NCI-H1417 treated with DMSO at 0.1 percent for 48 hours (cell line): ENCODE measurements around the gene DNM2.
"Not testable (repeated sequence)": the region's sequence is repeated elsewhere in the genome, so short reads cannot be mapped to it uniquely, and the experiment has no call there.

Experiments
- DNase-seq: peaks from one replicate; lab custom pipeline; 2025; lab: John Stamatoyannopoulos, UW

Gene DNM2

DNA sequence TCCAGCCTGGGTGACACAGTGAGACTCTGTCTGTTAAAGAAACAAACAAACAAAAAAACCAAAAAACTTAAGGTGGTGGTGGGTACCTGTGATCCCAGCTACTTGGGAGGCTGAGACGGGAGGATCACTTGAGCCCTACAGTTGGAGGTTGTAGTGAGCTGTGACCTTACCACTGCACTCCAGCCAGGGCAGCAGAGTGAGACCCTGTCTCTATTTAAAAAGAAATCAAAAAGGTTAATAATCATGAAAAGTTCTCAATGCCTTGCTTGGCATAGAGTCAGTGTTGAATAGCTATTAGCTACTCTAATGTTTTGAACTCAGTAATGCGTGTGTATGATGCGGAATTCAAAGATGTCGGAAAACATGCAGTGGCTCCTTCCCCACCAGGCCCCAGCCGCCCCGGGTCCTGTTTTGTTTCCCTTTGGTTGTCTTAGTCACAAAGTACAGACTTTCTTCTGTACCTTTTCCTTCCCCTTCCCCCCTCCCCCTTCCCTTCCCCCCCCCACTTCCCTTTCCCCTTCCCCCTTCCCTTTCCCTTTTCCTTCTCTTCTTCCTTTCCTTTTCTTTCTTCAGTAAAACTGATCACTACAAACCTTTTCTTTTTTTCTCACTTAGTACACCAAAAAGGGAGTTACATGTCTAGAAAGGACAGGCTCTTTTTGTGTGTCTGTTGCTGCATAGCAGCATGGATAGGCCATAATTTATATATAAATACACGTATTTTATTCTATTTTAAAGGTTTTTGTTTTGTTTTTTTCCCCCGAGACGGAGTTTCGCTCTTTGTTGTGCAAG lies 35.2 kb downstream of the DNM2 start:
- DNase-seq = no peak

DNA sequence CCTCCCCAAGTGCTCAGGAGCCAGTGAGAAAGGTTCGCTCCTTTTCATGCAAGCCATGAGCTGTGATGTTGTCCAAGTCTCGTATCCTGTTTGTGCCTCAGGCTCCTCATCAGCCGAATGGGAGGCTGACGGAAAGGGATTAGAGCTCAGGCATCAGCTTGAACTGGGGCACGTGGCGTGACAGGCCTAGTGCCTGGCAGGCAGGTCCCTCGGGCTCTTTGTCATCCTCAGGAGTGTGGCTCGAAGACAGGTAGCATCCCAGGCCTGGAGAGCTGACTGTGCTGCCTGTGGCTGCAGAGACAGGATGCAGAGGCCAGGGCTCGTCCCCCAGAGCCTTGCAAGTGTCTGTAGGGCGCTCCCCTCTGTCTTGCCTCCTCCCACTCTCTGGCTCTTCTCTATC lies 38.5 kb downstream of the DNM2 start:
- DNase-seq = no peak

DNA sequence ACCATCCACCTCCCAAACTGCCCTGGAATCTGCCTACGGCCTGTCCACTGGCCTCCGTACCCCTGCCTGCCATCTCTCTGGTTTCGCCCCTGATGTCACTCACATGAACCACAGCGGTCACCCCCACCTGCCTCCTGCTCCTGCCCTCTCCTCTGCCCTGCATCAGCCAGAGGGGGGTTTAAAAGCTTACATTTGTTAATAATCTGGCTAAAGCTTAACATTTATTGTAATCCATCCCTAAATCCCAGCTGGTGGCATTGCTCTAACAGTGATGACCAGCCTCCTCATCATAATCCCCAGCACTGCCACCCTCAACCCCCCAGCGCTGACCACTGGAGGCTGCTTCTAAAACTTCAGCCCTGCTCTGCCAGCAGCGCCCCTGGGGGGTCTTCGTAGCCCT lies 38.9 kb downstream of the DNM2 start:
- DNase-seq = no peak

DNA sequence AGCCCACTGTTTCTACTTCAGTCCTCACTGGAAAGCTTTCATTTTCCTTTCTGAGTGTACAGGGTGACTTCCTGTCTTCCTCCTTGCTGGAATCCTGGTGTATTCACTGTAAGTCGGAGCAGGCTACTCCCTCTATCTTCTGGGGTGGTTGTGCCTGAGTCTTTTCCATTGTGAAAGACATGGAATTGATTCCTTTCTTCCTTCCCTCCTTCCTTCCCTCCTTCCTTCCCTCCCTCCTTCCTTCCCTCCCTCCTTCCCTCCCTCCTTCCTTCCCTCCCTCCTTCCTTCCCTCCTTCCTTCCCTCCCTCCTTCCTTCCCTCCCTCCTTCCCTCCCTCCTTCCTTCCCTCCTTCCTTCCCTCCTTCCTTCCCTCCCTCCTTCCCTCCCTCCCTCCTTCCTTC lies 40.2 kb downstream of the DNM2 start:
- not testable (repeated sequence) for DNase-seq

DNA sequence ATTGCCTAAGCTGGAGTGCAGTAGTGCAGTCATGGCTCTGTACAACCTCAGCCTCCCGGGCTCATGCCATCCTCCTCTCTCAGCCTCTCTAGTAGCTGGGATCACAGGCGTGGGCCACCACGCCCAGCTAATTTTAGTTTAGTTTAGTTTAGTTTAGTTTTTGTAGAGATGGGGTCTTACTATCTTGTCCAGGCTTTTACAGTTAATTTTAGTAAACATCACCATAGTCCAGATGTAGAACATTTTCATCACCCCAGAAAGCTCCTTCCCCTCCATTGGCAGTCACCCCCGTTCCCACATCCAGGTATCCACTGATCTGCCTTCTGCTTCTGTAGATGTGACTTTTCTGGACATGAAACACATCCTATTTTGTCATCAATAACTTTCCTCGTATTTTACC lies 41.1 kb downstream of the DNM2 start:
- no peak for DNase-seq

DNA sequence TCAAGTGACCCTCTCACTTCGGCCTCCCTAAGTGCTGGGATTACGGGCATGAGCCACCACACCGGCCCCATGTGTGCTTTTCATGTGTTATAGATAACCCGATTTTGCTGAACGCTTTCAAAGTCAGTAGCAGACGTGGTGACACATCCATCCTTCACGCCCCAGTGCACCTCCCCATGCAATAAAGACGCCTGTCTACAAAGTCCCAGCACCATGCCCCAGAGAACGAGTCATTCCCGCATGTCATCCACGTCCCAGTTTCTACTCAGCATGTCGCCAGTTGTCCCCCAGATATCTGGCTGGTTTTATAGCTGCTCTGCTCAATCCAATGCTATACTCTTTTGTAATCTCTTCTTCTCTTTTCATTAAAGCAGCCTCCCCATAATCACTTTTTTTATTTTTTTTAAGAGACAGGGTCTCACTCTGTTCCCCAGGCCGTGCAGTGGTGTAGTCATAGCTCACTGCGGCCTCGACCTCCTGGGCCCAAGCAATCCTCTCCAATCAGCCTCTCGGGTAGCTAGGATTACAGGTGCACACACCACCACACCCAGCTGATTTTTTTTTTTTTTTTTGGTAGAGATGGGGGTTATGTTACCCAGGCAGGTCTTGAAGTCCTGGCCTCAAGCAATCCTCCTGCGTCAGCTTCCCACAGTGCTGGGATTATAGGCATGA lies 42.5 kb downstream of the DNM2 start:
- DNase-seq = no peak

DNA sequence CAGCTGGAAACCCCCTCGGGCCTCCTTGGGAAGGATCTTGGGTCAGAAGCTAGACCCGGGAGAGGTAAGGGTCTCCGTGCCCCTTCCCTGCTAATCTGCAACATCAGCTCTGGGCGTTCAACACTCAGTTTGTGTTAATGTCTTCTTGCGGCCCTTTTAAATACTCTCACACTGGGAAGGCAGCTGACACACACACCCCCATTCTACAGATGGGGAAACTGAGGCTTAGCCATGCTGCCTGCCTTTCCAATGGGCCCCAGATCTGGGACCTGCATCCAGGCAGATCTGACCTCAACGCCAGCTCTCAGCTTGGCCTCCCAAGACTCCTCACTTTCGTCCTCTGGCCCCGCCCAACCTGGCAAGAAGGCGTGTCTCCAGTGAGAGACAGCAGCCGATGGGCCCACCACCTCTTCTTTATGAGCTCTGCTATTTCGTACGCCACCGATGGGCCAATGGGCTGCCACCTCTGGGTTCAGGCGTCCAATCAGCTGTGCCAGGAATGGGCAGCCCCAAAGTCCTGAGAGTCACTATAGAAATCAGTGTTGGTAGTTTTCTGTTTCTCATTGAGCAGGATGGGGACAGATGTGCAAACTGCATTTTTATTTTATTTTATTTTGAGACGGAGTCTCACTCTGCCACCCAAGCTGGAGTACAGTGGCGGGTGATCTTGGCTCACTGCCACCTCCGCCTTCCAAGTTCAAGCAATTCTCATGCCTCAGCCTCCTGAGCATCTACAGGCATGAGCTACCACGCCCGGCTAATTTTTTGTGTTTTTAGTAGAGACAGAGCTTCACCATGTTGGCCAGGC lies 43.8 kb downstream of the DNM2 start:
- DNase-seq = no peak

DNA sequence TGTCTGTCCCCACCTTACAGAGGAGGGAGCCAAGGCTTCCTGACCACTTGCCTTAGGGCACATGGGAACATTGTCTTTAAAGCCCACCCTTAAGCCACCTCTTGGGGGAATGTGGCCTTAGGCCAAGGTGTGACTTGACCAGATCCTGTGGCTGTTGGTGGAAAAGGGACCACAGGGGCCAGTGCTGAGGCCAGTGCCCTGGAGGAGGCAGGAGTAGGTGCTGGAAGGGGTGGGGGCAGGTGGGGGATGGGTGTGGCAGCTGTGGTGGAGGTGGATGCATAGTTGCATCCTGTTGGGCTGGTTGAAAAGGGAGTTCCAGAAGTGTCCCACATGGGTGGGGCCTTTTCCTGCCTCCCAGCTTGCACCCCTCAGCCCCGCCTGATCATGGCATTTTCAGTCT lies 44.8 kb downstream of the DNM2 start:
- DNase-seq = no peak

DNA sequence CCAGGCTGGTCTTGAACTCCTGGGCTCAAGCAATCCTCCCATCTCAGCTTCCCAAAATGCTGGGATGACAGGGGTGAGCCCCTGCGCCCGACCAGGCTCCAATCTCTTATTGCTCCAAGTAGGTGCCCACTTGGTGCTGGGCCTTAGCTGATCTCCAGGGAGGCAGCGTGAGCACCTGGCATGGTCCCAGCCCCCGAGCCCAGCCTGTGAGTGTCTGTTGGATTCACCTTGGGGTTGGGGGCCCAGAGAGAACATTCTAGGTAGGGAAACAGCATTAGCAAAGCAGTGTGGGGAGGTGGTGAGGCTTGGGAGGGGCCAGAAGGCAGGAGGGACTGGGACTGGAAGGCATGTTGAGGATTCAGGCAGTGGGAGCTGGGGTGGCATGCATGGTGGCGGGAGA lies 45.5 kb downstream of the DNM2 start:
- no peak for DNase-seq

DNA sequence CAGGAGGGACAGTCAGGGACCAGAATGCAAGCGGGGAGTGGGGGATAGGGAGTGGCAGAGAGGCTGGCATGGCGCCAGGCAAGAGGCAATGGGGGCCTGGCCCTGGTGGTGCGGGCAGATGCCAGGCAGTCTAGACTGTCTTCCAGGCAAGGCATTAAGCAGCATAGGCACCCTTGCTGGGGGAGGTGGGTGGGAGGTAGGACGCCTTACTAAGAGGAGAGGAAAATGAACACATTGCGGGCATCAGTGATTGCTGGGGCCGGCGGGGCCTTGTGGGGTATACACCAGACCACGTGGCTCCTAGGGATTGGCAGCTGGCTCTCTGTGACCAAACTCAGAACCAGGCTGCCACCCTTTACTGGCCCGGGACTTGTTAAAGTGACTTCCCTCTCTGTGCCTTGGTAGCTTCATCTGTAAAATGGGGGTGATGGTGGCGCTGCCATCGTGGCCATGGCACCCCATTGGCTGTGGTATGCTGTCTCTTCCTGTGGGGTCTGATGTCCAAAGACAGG lies 46.0 kb downstream of the DNM2 start:
- no peak for DNase-seq

DNA sequence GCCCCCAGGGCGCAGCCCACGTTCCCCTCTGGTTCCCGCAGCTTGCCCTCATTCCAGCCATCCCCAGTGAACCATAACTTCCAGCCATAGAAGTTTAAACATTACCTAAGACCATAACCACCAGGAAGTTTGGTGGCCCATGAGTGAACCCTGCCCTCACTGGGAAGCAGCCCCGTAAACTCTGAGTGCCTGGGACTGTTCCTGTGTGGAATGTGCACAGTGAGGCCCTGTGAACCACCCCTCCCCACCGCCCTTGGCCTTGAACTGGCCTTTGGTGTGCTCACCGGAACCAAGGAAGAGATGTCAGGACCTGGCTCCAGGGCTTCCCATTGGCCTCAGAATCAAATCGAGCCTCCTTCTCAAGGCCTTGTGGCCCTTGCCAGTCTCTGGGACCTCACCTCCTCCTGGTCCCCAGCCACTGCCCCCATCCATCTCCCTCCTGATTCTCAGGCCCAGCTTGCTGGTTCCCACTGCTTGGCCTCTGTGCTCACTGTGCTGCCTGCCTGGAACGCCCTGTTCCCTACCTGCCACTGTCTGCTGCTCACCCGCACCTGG lies 46.5 kb downstream of the DNM2 start:
- no peak for DNase-seq

DNA sequence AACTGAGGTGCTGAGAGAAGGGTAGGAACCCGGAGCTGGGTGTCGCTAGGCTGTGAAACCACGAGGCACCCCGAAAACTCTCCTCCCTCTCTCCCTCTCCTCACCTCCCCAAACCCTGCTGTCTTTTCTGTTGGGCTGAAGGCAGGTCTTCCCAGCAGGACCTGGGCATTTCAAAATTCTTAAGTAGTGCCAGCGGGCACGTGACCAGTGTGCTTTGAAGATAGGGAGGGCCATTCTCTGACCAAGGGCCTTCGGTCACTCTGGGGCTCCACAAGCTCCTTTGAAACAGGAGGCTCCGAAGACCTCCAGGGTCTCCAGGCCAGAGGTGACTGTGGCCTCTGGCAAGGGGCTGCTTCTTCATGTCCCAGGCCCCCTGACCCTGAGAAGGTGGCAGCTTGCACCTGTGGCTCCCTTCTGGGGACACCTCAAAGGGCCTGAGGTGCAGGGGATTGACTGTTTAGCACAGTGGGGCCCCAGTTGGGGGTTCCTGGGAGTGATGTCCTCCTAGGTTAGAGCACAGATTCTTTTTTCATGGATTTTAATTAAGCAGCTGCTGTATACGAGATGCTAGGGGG lies 48.3 kb downstream of the DNM2 start:
- no peak for DNase-seq

DNA sequence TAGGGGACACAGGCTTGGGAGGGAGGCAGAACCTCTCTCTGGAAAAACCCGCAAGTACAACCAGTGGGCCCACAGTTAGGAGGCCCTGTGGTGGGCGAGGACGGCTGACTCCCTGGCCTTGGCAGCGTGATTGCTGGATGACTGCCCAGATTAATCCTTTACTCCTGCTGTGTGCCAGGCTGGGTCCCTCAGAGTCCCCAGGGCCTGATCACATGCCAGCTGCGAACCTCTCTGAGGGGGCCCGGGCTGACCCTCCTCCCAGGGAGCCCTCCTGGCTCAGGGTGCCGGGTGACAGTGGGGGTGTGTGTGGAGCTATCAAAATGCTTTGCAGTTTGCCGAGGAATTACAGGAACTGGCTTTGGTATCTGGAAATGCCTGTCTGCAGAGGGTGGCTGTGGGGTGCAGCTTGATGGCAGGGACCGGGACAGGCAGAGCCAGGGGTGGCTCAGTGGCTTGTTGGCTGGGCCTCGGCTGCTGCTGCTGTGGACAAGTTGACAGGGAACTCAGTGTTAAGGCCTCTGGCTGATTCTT lies 48.9 kb downstream of the DNM2 start:
- no peak for DNase-seq

DNA sequence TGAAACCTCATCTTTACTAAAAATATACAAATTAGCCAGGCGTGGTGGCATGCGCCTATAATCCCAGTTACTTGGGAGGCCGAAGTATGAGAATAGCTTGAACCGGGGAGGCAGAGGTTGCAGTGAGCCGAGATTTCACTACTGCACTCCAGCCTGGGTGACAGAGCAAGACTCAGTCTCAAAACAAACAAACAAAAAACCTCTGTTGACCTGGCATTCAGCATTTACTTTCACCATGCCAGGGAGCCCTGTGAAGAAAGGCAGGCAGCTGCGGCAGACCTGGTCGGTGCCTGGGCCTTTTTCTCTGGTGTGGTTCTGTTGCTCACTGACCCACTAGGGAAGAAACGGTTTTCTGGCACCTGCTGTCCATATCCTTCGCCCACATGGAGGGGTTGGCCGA lies 49.8 kb downstream of the DNM2 start:
- no peak for DNase-seq

DNA sequence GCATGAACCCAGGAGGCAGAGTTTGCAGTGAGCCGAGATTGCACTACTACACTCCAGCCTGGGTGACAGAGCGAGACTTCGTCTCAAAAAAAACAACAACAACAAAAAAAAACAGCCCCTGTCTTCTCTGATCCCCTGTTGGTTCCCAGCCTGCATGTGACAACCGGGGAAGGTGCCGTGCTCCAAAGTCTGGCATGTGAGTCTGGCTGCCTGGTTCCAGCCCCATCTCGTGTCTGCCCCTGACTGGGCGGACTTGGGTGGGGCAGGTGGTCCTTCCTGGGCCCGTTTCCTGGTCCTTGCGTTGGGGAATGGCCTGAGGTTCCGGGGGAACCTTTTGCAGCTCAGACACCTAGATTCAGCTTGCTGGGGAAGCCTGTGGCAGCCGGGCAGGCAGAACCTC lies 50.5 kb downstream of the DNM2 start:
- DNase-seq = no peak

DNA sequence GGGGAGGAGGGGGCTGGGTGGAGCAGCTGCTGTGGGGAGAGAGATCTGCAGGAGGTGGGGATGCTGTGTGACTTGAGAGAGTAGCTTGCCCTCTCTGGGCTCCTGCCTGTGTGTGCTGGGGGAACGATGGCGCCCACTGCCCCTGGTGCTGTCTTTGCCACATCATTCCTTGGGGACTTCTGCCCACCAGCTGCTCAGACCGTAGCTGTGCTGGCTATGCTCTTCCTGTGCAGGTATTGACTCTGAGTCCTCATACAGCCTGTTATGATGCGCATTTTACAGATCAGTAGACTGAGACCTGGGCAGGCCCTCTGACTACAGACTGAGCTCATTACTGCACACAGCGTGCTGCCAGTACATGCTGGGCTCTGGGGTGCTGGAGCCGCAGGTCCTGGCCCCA lies 51.1 kb downstream of the DNM2 start:
- no peak for DNase-seq

DNA sequence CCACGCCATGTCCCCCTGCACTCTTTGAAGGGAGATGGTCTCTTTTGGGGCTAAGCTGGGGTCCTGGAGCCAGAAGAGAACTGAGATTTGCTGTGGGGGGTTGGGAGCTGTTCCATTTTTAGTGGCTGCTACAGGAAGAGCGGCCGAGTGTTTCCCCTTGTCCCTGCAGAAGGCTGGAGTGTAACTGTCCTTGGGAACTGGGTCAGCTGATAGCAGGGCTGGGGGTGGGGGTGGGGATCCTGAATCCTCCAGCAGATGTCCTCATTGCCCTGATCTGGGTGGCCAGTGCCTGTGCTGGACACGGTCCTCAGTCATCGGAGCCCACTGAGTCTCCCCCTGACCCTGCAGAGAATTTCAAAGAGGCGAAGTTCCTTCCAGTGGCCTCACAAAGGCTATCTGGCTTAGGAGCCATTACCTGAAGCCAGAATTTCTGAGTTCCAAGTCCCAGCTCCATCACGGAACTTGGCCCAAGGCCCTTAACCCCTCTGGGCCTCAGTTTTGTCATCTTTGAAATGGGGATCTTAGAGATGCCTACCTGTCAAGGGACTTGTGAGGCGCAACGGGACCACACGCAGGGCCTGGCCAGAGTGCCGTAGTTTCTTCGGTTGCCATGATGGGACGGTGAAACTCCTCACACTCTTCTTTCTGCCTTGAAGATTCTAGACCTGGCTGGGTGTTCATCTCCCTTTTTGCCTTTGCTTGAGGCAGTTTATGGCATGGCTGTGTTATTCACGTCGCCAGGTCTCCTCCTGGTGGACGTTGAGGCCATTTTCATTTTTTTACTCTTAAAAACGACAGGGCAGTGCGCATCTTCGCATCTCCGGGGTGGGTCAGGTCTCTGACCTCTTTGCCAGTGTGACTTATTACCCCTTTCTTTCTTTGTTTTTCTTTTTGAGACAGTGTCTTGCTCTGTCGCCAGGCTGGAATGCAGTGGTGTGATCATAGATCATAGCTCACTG lies 51.9 kb downstream of the DNM2 start:
- no peak for DNase-seq

DNA sequence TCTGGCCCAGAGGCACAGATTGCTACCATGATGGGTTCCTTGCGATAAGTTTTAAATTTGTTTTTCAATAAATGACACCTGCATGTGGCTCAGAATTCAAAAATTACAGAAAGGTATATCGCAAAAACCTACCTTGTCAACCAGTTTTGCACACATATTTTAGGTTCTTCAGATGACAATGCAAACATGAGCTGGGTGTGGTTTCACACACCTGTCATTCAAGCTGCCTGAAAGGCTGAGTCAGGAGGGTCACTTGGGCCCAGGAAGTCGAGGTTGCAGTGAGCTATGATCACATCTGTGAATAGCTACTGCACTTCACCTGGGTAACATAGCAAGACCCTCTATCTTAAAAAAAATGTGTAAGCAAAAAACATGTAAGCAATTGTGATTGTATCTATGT lies 56.1 kb downstream of the DNM2 start:
- no peak for DNase-seq

DNA sequence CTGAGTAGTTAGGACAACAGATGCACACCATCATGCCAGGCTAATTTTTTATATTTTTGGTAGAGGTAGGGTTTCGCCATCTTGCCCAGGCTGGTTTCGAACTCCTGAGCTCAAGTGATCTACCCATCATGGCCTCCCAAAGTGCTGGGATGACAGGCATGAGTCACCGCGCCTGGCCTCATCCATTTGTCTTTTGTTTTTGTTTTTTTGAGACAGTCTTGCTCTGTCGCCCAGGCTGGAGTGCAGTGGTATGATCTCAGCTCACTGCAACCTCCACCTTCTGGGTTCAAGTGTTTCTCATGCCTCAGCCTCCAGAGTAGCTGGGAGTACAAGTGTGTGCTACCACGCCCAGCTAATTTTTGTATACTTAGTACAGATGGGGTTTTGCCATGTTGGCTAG lies 57.0 kb downstream of the DNM2 start:
- DNase-seq = no peak

DNA sequence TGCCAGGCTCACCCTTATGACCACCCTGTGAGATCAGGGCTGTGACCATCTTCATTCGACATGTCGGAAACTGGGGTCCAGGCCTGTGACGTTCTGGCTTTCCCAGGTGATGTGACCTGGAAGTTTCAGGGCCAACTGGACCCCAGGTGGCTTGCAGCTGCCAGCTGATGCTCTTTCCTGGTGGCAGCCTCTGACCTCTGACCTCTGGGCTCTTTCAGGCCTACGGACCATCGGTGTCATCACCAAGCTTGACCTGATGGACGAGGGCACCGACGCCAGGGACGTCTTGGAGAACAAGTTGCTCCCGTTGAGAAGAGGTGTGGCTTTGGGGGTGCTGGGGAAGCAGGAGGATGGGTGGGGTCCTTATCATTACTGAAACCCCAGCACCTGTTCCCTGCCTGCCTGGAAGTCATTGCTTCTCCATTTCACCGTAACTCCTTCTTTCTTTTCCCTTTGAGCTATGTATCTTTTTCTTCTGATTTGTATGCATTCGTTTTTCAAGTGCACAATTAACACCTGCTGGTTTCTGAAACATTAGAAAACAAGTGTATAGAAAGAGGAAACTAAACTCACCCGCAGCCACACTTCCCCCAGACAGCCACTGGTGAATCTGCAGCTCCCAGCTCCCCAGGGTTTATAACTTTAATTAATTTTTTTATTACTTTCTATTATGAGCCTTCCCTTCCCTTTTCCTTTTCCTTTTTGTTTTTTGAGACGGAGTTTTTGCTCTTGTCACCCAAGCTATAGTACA lies 59.2 kb downstream of the DNM2 start:
- no peak for DNase-seq
